ENCODE measurements around the gene SORCS2. TPM values are rescaled to one million over a fixed set of nuclear protein-coding genes. Genes with fewer than 3 reads are reported as not detected.

SORCS2 gene
- total RNA-seq, 2 donors from 2014 or later = 1.0 to 4.4 TPM

DNA sequence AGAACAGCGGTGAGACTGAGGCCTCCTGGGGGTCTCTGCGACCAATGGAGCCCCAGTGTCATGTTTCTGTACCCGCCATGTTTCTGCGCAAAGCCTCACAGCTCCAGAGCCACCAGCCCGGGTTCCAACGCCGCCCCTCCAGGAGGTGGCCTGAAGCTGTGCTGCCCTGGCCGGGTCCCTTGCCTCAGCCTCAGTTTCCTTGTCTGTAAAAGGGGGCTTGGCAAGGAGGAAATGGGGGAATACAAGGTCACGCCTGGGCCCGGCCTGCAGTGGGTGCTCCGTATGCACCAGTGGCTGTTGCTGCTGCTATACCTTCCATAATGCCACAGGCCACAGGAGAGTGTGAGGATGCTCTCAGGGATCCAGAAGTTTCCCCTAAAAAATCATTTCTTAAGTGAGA lies 517.8 kb downstream of the SORCS2 start:
- Histone ChIP-seq H3K36me3 (no peaks in the 10 kb centered on the region), H3K27me3 (replicated peaks; ENCODE audit: insufficient read depth) (no peaks in the 10 kb centered on the region), H3K9me3 (no peaks in the 10 kb centered on the region), H3K4me3 (no peak overlapping the region), H3K27ac (no peak overlapping the region), H3K4me1 (replicated peaks) (no peaks in the 10 kb centered on the region)
- no peak for DNase-seq (ENCODE audit: low spot score)
- TF ChIP-seq, protein P1, sequence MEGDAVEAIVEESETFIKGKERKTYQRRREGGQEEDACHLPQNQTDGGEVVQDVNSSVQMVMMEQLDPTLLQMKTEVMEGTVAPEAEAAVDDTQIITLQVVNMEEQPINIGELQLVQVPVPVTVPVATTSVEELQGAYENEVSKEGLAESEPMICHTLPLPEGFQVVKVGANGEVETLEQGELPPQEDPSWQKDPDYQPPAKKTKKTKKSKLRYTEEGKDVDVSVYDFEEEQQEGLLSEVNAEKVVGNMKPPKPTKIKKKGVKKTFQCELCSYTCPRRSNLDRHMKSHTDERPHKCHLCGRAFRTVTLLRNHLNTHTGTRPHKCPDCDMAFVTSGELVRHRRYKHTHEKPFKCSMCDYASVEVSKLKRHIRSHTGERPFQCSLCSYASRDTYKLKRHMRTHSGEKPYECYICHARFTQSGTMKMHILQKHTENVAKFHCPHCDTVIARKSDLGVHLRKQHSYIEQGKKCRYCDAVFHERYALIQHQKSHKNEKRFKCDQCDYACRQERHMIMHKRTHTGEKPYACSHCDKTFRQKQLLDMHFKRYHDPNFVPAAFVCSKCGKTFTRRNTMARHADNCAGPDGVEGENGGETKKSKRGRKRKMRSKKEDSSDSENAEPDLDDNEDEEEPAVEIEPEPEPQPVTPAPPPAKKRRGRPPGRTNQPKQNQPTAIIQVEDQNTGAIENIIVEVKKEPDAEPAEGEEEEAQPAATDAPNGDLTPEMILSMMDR (IDR thresholded peaks at IDR 0.05) = no peak
- TF ChIP-seq POLR2A (IDR thresholded peaks at IDR 0.05) (no peak), POLR2AphosphoS5 (IDR thresholded peaks at IDR 0.05) (no peak)
- WGBS = 96% methylated on average over 11 of the region's 11 CpGs
- intact Hi-C loops (cut with DNase I) = no loop called here

DNA sequence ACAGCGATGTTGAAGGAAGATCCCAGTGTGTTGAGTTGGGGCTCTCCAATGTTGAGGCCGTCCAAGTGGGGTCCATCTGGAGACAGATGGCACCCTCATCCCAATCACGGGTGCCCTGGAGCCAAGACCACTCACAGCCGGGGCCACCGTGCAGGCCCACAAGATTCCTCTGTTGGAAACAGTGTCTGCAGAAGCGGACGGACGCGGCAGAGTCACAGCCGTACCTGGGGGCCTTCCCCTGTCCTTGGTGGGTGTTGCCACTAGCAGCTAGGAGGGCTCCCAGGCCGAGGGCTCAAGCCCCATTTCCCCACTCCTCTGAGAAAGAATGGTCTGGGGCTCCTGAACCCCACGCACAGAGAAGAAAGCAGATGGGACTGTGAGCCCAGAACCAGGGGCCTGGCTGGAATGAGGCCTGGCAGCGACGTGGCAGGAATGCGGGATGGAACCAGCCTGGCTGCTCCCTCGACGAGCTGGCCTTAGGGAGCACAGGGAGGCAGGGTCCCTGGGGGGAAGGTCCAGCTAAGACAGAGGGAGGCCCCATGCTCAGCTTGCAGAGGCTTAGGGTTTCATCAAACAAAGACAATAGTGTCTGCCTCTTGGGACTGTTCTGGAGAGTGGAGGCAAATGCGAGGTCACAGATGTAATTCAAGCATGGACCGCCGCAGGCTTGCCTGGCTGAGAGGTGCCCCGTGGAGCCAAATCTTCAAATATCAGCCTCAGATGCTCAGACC lies 518.4 kb downstream of the SORCS2 start:
- H3K36me3 ChIP-seq = no peaks in the 10 kb centered on the region
- intact Hi-C loops (cut with DNase I) = no loop called here
- no peak for DNase-seq (ENCODE audit: low spot score)
- H3K4me3 ChIP-seq = no peak overlapping the region
- TF ChIP-seq, protein P1 (IDR thresholded peaks at IDR 0.05) = no peak
- no peak for TF ChIP-seq POLR2AphosphoS5 (IDR thresholded peaks at IDR 0.05)
- TF ChIP-seq POLR2A (IDR thresholded peaks at IDR 0.05) = no peak
- H3K27me3 ChIP-seq (replicated peaks; ENCODE audit: insufficient read depth) = no peaks in the 10 kb centered on the region
- H3K9me3 ChIP-seq = no peaks in the 10 kb centered on the region
- 89% methylated on average over 20 of the region's 21 CpGs for WGBS
- no peaks in the 10 kb centered on the region for H3K4me1 ChIP-seq (replicated peaks)
- H3K27ac ChIP-seq = no peak overlapping the region

DNA sequence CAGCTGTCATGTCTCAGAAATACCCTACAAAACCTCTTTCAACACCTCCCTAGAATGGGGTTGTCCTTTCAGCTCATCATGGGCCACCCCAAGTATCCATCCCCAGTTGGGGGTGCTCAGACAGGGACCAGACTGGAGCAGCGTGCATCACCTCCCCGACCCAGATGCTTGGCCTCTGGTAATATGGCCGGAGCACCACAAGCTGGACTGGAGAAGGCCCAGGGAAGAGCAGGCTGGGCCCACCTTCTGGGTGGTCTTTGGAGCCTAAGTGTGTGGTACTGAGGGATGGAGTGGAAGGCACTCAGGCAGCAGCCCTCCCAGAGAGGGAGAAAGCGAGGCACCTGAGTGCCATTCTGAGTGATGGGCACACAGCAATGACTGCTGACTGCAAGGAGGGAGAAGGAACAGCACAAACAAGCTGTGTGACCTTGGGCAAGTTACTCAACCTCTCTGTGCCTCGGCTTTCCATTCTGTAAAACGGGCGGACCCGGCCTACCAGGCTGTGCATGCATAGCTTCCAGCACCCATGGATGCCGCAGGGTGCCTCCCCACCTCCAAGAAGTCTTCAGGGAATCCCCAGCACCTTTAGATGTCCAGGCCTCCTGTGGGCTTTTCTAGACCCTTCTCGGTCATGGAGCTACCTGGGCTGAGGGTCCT lies 519.1 kb downstream of the SORCS2 start:
- DNase-seq (ENCODE audit: low spot score) = no peak
- no peaks in the 10 kb centered on the region for H3K4me1 ChIP-seq (replicated peaks)
- H3K4me3 ChIP-seq = no peak overlapping the region
- WGBS = 96% methylated on average over 10 of the region's 10 CpGs
- H3K27me3 ChIP-seq (replicated peaks; ENCODE audit: insufficient read depth) = no peaks in the 10 kb centered on the region
- TF ChIP-seq POLR2A (IDR thresholded peaks at IDR 0.05) = no peak
- TF ChIP-seq, protein P1 (IDR thresholded peaks at IDR 0.05) = no peak
- TF ChIP-seq POLR2AphosphoS5 (IDR thresholded peaks at IDR 0.05) = no peak
- H3K27ac ChIP-seq = no peak overlapping the region
- intact Hi-C loops (cut with DNase I) = no loop called here
- H3K36me3 ChIP-seq = no peaks in the 10 kb centered on the region
- H3K9me3 ChIP-seq = no peaks in the 10 kb centered on the region

DNA sequence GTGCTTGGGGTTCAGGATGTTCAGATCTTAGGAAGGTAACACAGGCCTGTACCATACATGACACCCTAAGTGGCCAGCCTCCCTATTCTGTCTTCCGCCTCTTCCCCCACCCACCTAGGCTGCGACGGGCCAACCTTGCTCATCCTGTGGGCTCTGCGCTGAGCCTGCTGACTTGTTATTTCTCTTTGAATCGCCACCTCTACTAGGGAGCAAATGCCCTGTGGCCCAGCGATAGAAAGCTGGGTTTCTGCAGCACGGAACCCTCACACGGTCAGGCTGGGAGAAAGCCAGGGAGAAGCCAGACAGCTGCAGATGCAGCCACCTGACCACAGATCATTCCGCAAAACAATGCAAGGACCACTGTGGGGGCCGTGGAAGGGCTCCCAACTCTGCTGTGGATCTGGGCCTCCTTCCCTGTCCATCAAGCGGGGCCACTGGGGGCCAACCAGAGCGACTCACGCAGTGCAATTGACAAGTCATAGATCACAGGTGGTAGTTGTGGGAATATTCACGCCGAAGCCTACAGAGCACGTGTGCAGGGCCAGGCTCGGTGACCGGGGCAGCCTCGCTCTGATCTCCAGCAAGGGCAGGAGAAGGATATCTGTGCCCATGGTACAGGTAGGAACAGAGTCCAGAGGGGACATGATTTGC lies 519.8 kb downstream of the SORCS2 start:
- WGBS = 96% methylated on average over 14 of the region's 19 CpGs
- intact Hi-C loops (cut with DNase I) = no loop called here

More for the DNA sequence above, 519.8 kb downstream of the SORCS2 start:
- Histone ChIP-seq H3K27me3 (replicated peaks; ENCODE audit: insufficient read depth) (no peaks in the 10 kb centered on the region), H3K4me1 (replicated peaks) (no peaks in the 10 kb centered on the region), H3K36me3 (no peaks in the 10 kb centered on the region), H3K9me3 (no peaks in the 10 kb centered on the region), H3K27ac (no peak overlapping the region), H3K4me3 (no peak overlapping the region)
- DNase-seq (ENCODE audit: low spot score) = no peak
- TF ChIP-seq, protein P1 (IDR thresholded peaks at IDR 0.05) = no peak
- TF ChIP-seq POLR2A (IDR thresholded peaks at IDR 0.05) = no peak
- TF ChIP-seq POLR2AphosphoS5 (IDR thresholded peaks at IDR 0.05) = no peak

All from prostate gland (tissue), 2 donors.